Naive thymus-derived CD4-positive, alpha-beta T cell (primary cell): ENCODE data around the gene WDR7. TPM values are rescaled to one million over a fixed set of nuclear protein-coding genes. Genes with fewer than 3 reads are reported as not detected.
A peak's percentile ranks its signal among the peaks of the same experiment; 100 is the strongest.

Experiments
- ATAC-seq: fragments of 150-1000 bp; cut with Tn5 transposase; 2 replicates; pipeline ENCODE4 v1.10.0; 2021; ENCODE audit warnings: mild to moderate bottlenecking, moderate library complexity
- CTCF ChIA-PET: fragments of 350-600 bp; sonication (Branson Sonifier 250); formaldehyde crosslinking; loops from one replicate; lab custom pipeline; 2021; ENCODE audit warnings: antibody characterized with exemption; lab: Charles Lee
- POLR2A ChIA-PET: fragments of 350-600 bp; sonication (Branson Sonifier 250); formaldehyde crosslinking; loops from one replicate; lab custom pipeline; 2021; ENCODE audit warnings: antibody characterized with exemption, inconsistent platforms; lab: Charles Lee
- DNase-seq, 9 donors: peaks; one replicate each; pipeline versions ENCODE4 v3.0.0 to v3.0.0-alpha.2; 2020 to 2022; ENCODE audit warnings: mixed read lengths in 1 of 9
- H3K27ac ChIP-seq: one replicate; pipeline ENCODE4 v1.7.0; 2013; ENCODE audit warnings: mild to moderate bottlenecking, low read depth, low read length, moderate library complexity
- H3K27me3 ChIP-seq, 2 donors: one replicate each; pipeline ENCODE4 v1.7.0; 2013; ENCODE audit warnings: low read length in 2 of 2, mild to moderate bottlenecking in 2 of 2, moderate library complexity in 2 of 2; ENCODE audit not compliant: control insufficient read depth in 2 of 2, insufficient read depth in 2 of 2
- H3K36me3 ChIP-seq, 3 experiments: 1 replicate in 2 of 3; 2 replicates in 1 of 3; pipeline ENCODE4 v1.7.0; 2013; ENCODE audit warnings: low read length in 3 of 3, mild to moderate bottlenecking in 3 of 3, moderate library complexity in 1 of 3; ENCODE audit not compliant: insufficient read depth in 3 of 3, control insufficient read depth in 2 of 3
- H3K4me1 ChIP-seq, 2 donors: one replicate each; pipeline ENCODE4 v1.7.0; 2013; ENCODE audit warnings: low read length in 2 of 2, mild to moderate bottlenecking in 2 of 2, moderate library complexity in 1 of 2; ENCODE audit not compliant: control insufficient read depth in 2 of 2, insufficient read depth in 2 of 2
- H3K4me3 ChIP-seq: 2 replicates; pipeline ENCODE4 v1.7.0; 2013; ENCODE audit warnings: mild to moderate bottlenecking, low read length
- H3K9me3 ChIP-seq, 3 experiments: 1 replicate in 2 of 3; 2 replicates in 1 of 3; pipeline ENCODE4 v1.7.0; 2013; ENCODE audit warnings: low read length in 3 of 3; ENCODE audit not compliant: control insufficient read depth in 2 of 3
- H3K27ac Mint-ChIP-seq, 9 donors: one replicate each; pipeline ENCODE4 v1.8.0; 2020 to 2022; ENCODE audit warnings: mixed read lengths in 9 of 9, mild to moderate bottlenecking in 8 of 9, moderate library complexity in 5 of 9, inconsistent platforms in 2 of 9
- H3K27me3 Mint-ChIP-seq, 5 donors: one replicate each; pipeline ENCODE4 v1.8.0; 2021 to 2022; ENCODE audit warnings: mixed read lengths in 5 of 5, mild to moderate bottlenecking in 1 of 5
- H3K36me3 Mint-ChIP-seq, 5 donors: one replicate each; pipeline ENCODE4 v1.8.0; 2020 to 2022; ENCODE audit warnings: mixed read lengths in 5 of 5, mild to moderate bottlenecking in 3 of 5, inconsistent platforms in 1 of 5
- H3K4me1 Mint-ChIP-seq, 7 donors: one replicate each; pipeline ENCODE4 v1.8.0; 2020 to 2022; ENCODE audit warnings: mixed read lengths in 7 of 7, mild to moderate bottlenecking in 3 of 7, inconsistent platforms in 1 of 7
- H3K4me3 Mint-ChIP-seq, 10 donors: one replicate each; pipeline ENCODE4 v1.8.0; 2020 to 2022; ENCODE audit warnings: mild to moderate bottlenecking in 10 of 10, mixed read lengths in 10 of 10, moderate library complexity in 6 of 10, inconsistent platforms in 2 of 10
- H3K9me3 Mint-ChIP-seq, 11 donors: one replicate each; pipeline ENCODE4 v1.8.0; 2020 to 2022; ENCODE audit warnings: mixed read lengths in 11 of 11, mild to moderate bottlenecking in 4 of 11, inconsistent platforms in 1 of 11, moderate library complexity in 1 of 11
- intact Hi-C, 2 donors: fragments of 100-400 bp; cut with micrococcal nuclease; formaldehyde crosslinking; loops; one replicate each; pipeline ENCODE4 v1.15.1; 2023
- polyA plus RNA-seq, 2 donors: library from polyadenylated mRNA; unstranded; fragments of 300-500 nt; fragmentation: Illumina TruSeq; gene quantifications; one replicate each; pipeline ENCODE4 v1.2.3, GENCODE V29; 2021
- total RNA-seq, 6 experiments: library from RNA in 5 of 6; stranded (reverse) in 5 of 6; gene quantifications; 1 replicate in 5 of 6; 2 replicates in 1 of 6; pipeline ENCODE4 v1.2.3 and lab custom pipeline; 2021 to 2026

WDR7 gene
- total and polyA plus RNA-seq, 7 experiments from 2014 or later = 28.3 to 59.8 (median 50.1) TPM

DNA sequence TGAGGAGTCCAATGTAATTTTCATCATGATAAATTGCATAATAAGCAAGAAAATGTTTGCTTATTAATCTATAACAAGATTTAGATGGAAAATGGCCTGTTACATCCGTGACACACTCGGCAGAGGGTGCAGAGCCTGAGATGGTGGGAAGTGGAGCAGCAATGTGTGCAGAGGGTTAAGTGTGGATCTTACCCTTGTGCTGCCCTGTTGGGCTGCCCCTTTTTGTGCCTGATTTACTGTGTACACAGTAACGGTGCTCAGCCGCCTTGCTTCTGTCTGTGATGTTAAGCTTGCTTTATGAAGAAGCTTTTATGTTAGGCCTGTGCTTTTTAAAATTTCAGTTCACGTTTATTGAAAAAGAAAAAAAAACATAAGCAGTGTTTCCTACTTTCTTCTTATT lies 275.6 kb downstream of the WDR7 start:
- Mint-ChIP-seq H3K9me3 (no peaks in the 10 kb centered on the region), H3K4me1 (peaks cover 0 to 9% (median 1%) of the 10 kb centered on the region in 7 donors), H3K36me3 (peaks cover 9 to 57% (median 31%) of the 10 kb centered on the region in 5 donors), H3K27ac (no peak overlapping the region), H3K4me3 (no peak overlapping the region), H3K27me3 (no peaks in the 10 kb centered on the region)
- intact Hi-C loops = no loop called here
- H3K4me3 ChIP-seq = no peak overlapping the region
- no peaks in the 10 kb centered on the region for H3K27me3 ChIP-seq
- no peak for DNase-seq
- H3K4me1 ChIP-seq = no peaks in the 10 kb centered on the region
- POLR2A ChIA-PET = no interaction called here
- no peak for ATAC-seq
- no peak overlapping the region for H3K27ac ChIP-seq
- H3K9me3 ChIP-seq = no peaks in the 10 kb centered on the region
- CTCF ChIA-PET = no interaction called here
- H3K36me3 ChIP-seq = peaks cover 0 to 9% (median 0%) of the 10 kb centered on the region in 3 experiments

DNA sequence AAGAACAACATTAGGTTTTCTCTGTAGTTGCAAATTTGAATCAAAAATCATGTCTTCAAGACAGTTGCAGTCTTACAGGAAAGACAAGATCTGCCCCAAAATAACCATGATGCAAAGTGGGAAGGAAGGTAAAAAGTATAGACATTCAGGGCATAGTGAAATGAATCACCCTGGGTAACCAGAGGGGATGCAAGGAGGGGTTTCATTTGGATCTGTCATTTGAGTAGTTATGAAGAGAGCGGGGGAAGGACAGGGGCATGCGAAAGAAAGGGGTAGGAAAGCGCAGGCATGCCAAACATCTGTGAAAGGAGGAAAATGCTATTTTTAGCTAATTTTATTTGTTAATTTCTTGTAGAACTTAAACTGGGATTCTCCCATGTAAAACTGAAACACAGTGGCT lies 276.6 kb downstream of the WDR7 start:
- no peak for DNase-seq
- Mint-ChIP-seq H3K4me1 (peaks cover 0 to 9% (median 0%) of the 10 kb centered on the region in 7 donors), H3K36me3 (peaks cover 11 to 66% (median 38%) of the 10 kb centered on the region in 5 donors), H3K4me3 (no peak overlapping the region), H3K27me3 (no peaks in the 10 kb centered on the region), H3K9me3 (no peaks in the 10 kb centered on the region), H3K27ac (no peak overlapping the region)
- POLR2A ChIA-PET = no interaction called here
- Histone ChIP-seq H3K27me3 (no peaks in the 10 kb centered on the region), H3K27ac (no peak overlapping the region), H3K4me3 (no peak overlapping the region), H3K4me1 (no peaks in the 10 kb centered on the region), H3K36me3 (peaks cover 0 to 17% (median 0%) of the 10 kb centered on the region in 3 experiments), H3K9me3 (no peaks in the 10 kb centered on the region)
- intact Hi-C loops = no loop called here
- ATAC-seq = no peak
- CTCF ChIA-PET = no interaction called here

DNA sequence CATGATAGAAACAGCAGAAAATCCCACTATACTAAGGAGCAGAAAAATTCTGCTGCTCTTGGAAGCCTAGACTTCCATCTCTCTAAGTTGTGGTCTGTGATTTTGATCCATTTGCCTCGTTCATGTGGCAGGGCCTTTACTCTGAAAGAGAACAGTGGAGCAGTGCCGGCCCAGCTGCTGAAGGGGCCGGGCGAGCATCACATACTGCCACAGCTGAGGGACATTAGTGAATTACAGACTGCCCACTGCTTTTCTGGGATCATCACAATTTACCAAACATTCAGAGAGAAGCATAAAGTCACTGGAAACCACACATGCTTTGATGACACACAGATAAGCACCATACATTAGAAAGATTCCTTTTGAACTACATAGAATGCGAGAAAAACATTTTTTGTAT lies 278.7 kb downstream of the WDR7 start:
- intact Hi-C loops = no loop called here
- Histone ChIP-seq H3K9me3 (no peaks in the 10 kb centered on the region), H3K27ac (no peak overlapping the region), H3K27me3 (no peaks in the 10 kb centered on the region), H3K4me1 (no peaks in the 10 kb centered on the region), H3K4me3 (no peak overlapping the region), H3K36me3 (peaks cover 0 to 21% (median 0%) of the 10 kb centered on the region in 3 experiments)
- no peak for ATAC-seq
- Mint-ChIP-seq H3K27ac (peak overlapping the region in 1 of 9 donors; percentile 38), H3K4me3 (no peak overlapping the region), H3K4me1 (peaks cover 0 to 9% (median 0%) of the 10 kb centered on the region in 7 donors), H3K9me3 (no peaks in the 10 kb centered on the region), H3K36me3 (peaks cover 10 to 63% (median 46%) of the 10 kb centered on the region in 5 donors), H3K27me3 (no peaks in the 10 kb centered on the region)
- POLR2A ChIA-PET = no interaction called here
- CTCF ChIA-PET = interaction anchor here (0.8 kb wide), 1 partner anchor 14 kb away, joined by 3 read pairs; no protein-coding TSS in a partner anchor
- no peak for DNase-seq

DNA sequence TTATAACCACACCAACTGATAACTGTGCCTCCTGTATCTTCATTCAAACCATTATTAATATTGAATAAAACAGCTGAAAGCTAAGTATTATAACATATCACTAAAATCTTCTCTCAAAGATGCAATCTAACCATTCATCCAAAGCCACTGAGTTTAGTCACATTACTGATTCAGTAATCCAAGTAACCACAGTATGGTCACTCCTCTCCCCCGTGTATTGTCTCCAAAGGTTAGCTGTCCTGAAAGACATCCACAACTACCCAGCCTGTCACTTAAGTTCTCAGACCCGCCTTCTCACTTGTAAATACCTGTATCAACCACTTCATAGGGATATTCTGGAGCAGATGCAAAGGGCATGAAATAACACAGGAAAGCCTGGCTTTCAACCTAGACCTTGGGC lies 282.3 kb downstream of the WDR7 start:
- no peak overlapping the region for H3K27ac Mint-ChIP-seq
- no peaks in the 10 kb centered on the region for H3K27me3 Mint-ChIP-seq
- Histone ChIP-seq H3K4me1 (no peaks in the 10 kb centered on the region), H3K27ac (no peak overlapping the region), H3K36me3 (peaks cover 0 to 27% (median 0%) of the 10 kb centered on the region in 3 experiments), H3K27me3 (no peaks in the 10 kb centered on the region), H3K4me3 (no peak overlapping the region), H3K9me3 (no peaks in the 10 kb centered on the region)
- peaks cover 3 to 62% (median 49%) of the 10 kb centered on the region in 5 donors for H3K36me3 Mint-ChIP-seq
- DNase-seq = no peak
- POLR2A ChIA-PET = no interaction called here
- CTCF ChIA-PET = no interaction called here
- peaks cover 0 to 9% (median 0%) of the 10 kb centered on the region in 7 donors for H3K4me1 Mint-ChIP-seq
- no peak for ATAC-seq
- H3K4me3 Mint-ChIP-seq = no peak overlapping the region
- no peaks in the 10 kb centered on the region for H3K9me3 Mint-ChIP-seq
- intact Hi-C loops = no loop called here

DNA sequence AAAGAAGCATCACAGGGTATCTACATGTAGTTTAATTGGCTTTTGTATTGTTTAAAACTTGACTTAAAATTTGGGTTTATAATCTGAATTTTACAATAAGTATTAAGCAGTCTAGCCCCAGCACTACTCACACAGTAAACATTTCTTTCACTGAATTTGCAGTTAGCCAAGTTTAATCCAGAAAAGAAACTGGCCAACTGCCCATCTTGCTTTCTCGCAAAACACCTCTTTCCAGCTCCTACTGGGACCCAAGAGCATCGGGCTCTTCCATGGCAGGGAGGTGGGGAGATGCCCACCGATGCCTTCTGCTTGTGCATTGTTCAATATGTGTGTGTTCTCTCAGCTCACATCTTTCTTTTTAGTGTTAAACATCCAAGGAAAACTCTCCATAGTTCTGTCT lies 283.0 kb downstream of the WDR7 start:
- no peak overlapping the region for H3K27ac ChIP-seq
- POLR2A ChIA-PET = no interaction called here
- Mint-ChIP-seq H3K27me3 (no peaks in the 10 kb centered on the region), H3K4me3 (no peak overlapping the region), H3K27ac (no peak overlapping the region), H3K9me3 (no peaks in the 10 kb centered on the region), H3K4me1 (peaks cover 0 to 9% (median 0%) of the 10 kb centered on the region in 7 donors), H3K36me3 (peaks cover 3 to 64% (median 53%) of the 10 kb centered on the region in 5 donors)
- no peak for ATAC-seq
- peaks cover 0 to 27% (median 0%) of the 10 kb centered on the region in 3 experiments for H3K36me3 ChIP-seq
- no peaks in the 10 kb centered on the region for H3K9me3 ChIP-seq
- CTCF ChIA-PET = no interaction called here
- intact Hi-C loops = no loop called here
- H3K27me3 ChIP-seq = no peaks in the 10 kb centered on the region
- no peak overlapping the region for H3K4me3 ChIP-seq
- no peak for DNase-seq
- H3K4me1 ChIP-seq = no peaks in the 10 kb centered on the region

DNA sequence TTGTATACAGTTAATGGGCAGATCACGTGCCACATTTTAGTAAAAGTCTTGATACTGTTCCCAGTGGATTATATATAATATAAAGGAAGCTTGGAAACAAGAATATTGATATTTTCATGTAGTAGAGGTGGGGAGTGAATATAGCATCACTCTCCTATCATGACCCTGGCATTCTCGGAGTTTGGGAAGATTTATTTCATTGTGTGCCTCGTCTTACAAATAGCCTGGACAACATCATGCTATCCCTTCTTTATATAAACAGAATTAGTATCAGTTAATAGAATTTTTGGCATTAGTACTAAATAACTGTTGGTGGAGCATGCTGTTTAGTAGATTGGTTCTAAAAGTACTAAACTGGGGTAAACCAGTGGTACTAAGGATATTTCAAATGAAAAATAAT lies 283.7 kb downstream of the WDR7 start:
- intact Hi-C loops = no loop called here
- peaks cover 3 to 58% (median 52%) of the 10 kb centered on the region in 5 donors for H3K36me3 Mint-ChIP-seq
- CTCF ChIA-PET = no interaction called here
- H3K27ac ChIP-seq = no peak overlapping the region
- no peaks in the 10 kb centered on the region for H3K27me3 ChIP-seq
- H3K4me3 Mint-ChIP-seq = no peak overlapping the region
- no peaks in the 10 kb centered on the region for H3K27me3 Mint-ChIP-seq
- H3K4me3 ChIP-seq = no peak overlapping the region
- H3K9me3 ChIP-seq = no peaks in the 10 kb centered on the region
- no peak overlapping the region for H3K27ac Mint-ChIP-seq
- H3K4me1 Mint-ChIP-seq = peaks cover 0 to 5% (median 0%) of the 10 kb centered on the region in 7 donors
- ATAC-seq (no peak), DNase-seq (no peak)
- no peaks in the 10 kb centered on the region for H3K9me3 Mint-ChIP-seq
- H3K4me1 ChIP-seq = no peaks in the 10 kb centered on the region
- H3K36me3 ChIP-seq = peaks cover 0 to 27% (median 0%) of the 10 kb centered on the region in 3 experiments
- POLR2A ChIA-PET = no interaction called here

DNA sequence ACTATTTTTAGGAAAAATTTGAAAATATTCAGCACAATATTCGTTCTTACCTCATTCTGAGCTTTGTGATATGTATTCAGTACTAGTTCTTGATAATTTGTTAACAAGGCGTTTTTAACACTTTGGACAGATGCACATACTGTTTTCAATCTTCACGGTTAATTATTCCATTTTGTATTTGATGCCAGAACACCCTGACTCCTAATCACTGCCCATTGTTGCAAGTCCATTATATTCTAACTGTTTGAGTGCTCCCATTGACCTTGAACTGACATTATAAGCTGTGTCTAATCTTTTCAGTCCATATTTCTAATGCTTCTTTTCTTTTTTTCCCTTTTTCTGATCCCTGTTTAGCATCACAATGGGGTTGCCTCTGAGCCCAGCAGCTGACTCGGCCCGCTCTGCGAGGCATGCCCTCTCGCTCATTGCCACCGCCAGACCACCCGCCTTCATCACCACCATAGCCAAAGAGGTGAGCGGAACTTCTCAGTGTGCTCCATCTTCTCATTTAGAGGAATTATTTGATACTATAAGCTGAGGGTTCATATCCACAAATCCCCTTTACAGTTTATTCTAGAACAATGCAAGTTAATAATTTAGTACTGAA lies 284.4 kb downstream of the WDR7 start:
- Histone ChIP-seq H3K27ac (no peak overlapping the region), H3K4me1 (no peaks in the 10 kb centered on the region), H3K27me3 (no peaks in the 10 kb centered on the region), H3K36me3 (peaks cover 0 to 27% (median 0%) of the 10 kb centered on the region in 3 experiments), H3K4me3 (no peak overlapping the region), H3K9me3 (no peaks in the 10 kb centered on the region)
- DNase-seq (no peak), ATAC-seq (no peak)
- no peak overlapping the region for H3K4me3 Mint-ChIP-seq
- intact Hi-C loops = no loop called here
- CTCF ChIA-PET = no interaction called here
- no peaks in the 10 kb centered on the region for H3K27me3 Mint-ChIP-seq
- H3K9me3 Mint-ChIP-seq = no peaks in the 10 kb centered on the region
- POLR2A ChIA-PET = no interaction called here
- no peak overlapping the region for H3K27ac Mint-ChIP-seq
- H3K36me3 Mint-ChIP-seq = peaks cover 3 to 53% (median 47%) of the 10 kb centered on the region in 5 donors
- no peaks in the 10 kb centered on the region for H3K4me1 Mint-ChIP-seq
